ENCODE results near the gene FBXL2. TPM values are rescaled to one million over a fixed set of nuclear protein-coding genes. Genes with fewer than 3 reads are reported as not detected.

FBXL2 gene
- total and polyA plus RNA-seq, 12 donors = 5.9 to 25.5 (median 9.1) TPM

DNA sequence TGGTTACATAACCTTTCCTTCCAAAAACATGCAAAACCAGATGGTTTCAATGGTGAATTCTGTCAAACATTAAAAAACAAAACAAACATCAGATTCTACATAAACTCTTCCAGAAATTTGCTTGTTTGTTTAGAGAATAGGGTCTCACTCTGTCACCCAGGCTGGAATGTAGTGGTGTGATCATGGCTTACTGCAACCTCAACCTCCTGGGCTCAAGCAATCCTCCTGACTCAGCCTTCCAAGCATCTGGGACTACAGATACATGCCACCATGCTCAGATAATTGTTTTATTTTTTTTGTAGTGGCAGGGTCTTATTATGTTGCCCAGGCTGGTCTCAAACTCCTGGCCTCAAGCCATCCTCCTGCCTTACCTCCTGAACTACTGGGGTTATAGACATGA, 36.1 kb downstream of the FBXL2 start:
- no peak overlapping the region for H3K27ac ChIP-seq
- no peak for TF ChIP-seq POLR2A (IDR thresholded peaks at IDR 0.05)
- TF ChIP-seq, protein P1, sequence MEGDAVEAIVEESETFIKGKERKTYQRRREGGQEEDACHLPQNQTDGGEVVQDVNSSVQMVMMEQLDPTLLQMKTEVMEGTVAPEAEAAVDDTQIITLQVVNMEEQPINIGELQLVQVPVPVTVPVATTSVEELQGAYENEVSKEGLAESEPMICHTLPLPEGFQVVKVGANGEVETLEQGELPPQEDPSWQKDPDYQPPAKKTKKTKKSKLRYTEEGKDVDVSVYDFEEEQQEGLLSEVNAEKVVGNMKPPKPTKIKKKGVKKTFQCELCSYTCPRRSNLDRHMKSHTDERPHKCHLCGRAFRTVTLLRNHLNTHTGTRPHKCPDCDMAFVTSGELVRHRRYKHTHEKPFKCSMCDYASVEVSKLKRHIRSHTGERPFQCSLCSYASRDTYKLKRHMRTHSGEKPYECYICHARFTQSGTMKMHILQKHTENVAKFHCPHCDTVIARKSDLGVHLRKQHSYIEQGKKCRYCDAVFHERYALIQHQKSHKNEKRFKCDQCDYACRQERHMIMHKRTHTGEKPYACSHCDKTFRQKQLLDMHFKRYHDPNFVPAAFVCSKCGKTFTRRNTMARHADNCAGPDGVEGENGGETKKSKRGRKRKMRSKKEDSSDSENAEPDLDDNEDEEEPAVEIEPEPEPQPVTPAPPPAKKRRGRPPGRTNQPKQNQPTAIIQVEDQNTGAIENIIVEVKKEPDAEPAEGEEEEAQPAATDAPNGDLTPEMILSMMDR (IDR thresholded peaks at IDR 0.05) = no peak
- intact Hi-C loops (cut with DNase I) = no loop called here

DNA sequence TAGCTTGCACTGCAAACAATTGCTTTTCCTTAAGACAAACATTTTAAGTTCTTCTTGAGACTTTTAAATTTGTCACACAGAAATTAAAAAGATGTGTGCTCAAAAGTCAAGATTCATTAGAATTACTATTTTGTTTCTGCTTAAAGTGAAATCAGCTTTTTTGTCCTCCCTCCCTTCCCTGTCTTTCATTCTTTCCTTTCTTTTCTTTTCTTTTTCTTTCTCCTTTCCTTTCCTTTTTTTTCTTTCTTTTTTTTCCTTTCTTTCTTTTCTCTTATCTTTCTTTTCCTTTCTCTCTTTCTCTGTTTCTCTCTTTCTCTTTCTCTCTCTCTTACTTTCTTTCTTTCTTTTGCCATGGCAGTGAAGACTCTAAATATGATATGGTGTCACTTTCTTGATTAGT, 37.8 kb downstream of the FBXL2 start:
- Histone ChIP-seq H3K27me3 (no peaks in the 10 kb centered on the region), H3K4me3 (no peak overlapping the region), H3K36me3 (replicated peaks in 1 of 2) (no peaks in the 10 kb centered on the region), H3K4me1 (replicated peaks in 1 of 2) (peaks cover 0 to 3% of the 10 kb centered on the region in 2 donors), H3K27ac (no peak overlapping the region), H3K9me3 (replicated peaks in 1 of 3) (peaks cover 0 to 3% (median 0%) of the 10 kb centered on the region in 3 donors)
- TF ChIP-seq POLR2A (IDR thresholded peaks at IDR 0.05) = no peak
- TF ChIP-seq, protein P1 (IDR thresholded peaks at IDR 0.05) = no peak
- DNase-seq = no peak
- intact Hi-C loops (cut with DNase I) = no loop called here

More for the DNA sequence above, 36.1 kb downstream of the FBXL2 start:
- H3K4me3 ChIP-seq = no peak overlapping the region
- no peaks in the 10 kb centered on the region for H3K36me3 ChIP-seq (replicated peaks in 1 of 2)
- H3K27me3 ChIP-seq = no peaks in the 10 kb centered on the region
- peaks cover 0 to 3% (median 0%) of the 10 kb centered on the region in 3 donors for H3K9me3 ChIP-seq (replicated peaks in 1 of 3)
- no peaks in the 10 kb centered on the region for H3K4me1 ChIP-seq (replicated peaks in 1 of 2)
- no peak for DNase-seq

DNA sequence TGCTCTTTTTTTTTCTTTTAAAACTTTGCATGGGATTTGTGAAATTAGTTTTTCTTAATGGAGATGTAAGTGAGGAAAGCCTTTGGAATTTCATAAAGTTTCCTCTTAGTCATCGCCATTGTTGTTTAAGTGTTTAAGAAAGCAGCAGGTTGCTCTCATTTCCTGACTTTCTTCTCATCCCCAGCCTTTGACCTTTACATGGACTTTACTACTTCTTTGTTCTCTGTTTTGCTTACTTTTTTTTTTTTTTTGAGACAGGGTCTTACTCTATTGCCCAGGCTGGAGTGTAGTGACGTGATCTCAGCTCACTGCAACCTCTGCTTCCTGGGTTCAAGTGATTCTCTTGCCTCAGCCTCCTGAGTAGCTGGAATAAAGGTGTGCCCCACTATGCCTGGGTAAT, 38.6 kb downstream of the FBXL2 start:
- Histone ChIP-seq H3K4me3 (no peak overlapping the region), H3K4me1 (replicated peaks in 1 of 2) (peaks cover 0 to 3% of the 10 kb centered on the region in 2 donors), H3K36me3 (replicated peaks in 1 of 2) (no peaks in the 10 kb centered on the region), H3K27ac (no peak overlapping the region), H3K27me3 (no peaks in the 10 kb centered on the region), H3K9me3 (replicated peaks in 1 of 3) (no peaks in the 10 kb centered on the region)
- intact Hi-C loops (cut with DNase I) = no loop called here
- DNase-seq = no peak
- TF ChIP-seq, protein P1 (IDR thresholded peaks at IDR 0.05) = no peak
- no peak for TF ChIP-seq POLR2A (IDR thresholded peaks at IDR 0.05)
- WGBS, 4 donors = 82 to 94% (median 92%) methylated on average over 2 of the region's 2 CpGs

DNA sequence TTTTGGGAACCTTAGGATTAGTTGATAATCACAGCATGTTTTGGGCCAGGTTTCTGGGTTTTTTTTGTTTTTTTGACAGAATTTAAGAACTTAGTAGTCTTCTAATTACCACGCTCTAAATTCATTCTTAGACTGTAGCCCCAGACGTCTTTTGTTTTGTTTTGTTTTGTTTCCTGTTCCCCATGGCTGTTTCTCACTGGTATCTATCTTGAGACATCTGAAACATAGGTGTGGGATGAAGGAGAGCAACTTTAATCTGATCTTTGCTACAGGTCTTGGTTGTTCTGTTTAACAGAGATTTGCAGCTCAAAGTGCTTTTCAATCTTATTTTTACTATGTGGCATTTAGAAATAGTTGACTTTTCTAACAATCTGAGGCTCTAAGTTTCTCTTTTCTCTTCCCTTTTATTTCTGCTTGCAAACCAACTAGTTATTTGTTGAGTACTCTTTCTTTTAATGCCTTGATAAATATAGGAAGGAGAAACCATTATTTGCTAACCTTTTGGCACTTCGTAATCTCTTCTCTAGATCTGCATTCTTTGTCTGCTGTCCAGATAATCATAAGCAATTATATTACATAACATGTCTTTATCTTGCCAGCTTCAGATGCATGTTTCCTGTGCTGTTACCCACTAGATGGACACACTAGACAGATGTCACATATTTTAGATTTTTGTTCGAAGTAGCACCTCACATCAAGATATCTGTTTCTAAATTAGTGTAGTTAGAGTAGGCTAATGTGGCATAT, 40.9 kb downstream of the FBXL2 start:
- H3K4me1 ChIP-seq (replicated peaks in 1 of 2) = peaks cover 0 to 3% of the 10 kb centered on the region in 2 donors
- H3K27ac ChIP-seq = no peak overlapping the region
- WGBS, 4 donors = 63 to 73% (median 66%) methylated on average over 4 of the region's 4 CpGs
- no peak for TF ChIP-seq POLR2A (IDR thresholded peaks at IDR 0.05)
- TF ChIP-seq, protein P1 (IDR thresholded peaks at IDR 0.05) = no peak
- H3K4me3 ChIP-seq = no peak overlapping the region
- H3K27me3 ChIP-seq = no peaks in the 10 kb centered on the region
- no peaks in the 10 kb centered on the region for H3K36me3 ChIP-seq (replicated peaks in 1 of 2)
- DNase-seq = no peak
- intact Hi-C loops (cut with DNase I) = no loop called here
- H3K9me3 ChIP-seq (replicated peaks in 1 of 3) = no peaks in the 10 kb centered on the region
